ENCODE data around the gene GEN1.

The GEN1 gene

DNA sequence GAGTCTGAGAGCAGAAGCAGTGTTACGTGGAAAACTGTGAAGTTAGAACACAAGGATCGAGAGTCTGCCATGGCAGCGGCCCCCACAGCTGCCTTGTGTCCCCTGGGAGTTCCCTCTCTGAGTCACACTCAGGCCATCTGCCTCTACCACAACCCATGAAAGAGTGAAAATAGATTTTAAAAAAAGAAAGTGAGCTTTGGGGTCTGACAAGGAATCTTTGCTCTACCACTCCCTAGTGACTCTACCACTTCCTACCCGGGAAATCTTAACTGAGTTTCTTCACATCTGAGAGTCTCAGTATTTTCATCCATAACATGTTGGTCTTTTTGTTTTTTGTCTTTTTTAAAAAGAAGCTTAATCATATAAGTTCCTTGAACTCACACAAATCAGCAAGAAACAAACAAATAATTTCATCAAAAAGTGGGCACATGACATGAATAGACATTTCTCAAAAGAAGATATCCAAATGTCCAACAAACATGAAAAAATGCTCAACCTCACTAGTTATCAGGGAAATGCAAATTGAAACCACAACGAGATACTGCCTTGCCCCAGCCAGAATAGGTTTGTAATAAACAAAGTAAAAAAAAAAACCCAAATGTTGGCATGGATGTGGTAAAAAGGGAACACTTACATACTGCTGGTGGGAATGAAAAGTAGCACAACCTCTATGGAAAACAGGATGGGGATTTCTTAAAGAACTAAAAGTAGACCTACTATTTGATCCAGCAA is 60.0 kb downstream of the GEN1 start:
- H3K4me3 ChIP-seq (ENCODE audit: low read depth, low read length): no peak overlapping the region
- TF ChIP-seq, protein P1, sequence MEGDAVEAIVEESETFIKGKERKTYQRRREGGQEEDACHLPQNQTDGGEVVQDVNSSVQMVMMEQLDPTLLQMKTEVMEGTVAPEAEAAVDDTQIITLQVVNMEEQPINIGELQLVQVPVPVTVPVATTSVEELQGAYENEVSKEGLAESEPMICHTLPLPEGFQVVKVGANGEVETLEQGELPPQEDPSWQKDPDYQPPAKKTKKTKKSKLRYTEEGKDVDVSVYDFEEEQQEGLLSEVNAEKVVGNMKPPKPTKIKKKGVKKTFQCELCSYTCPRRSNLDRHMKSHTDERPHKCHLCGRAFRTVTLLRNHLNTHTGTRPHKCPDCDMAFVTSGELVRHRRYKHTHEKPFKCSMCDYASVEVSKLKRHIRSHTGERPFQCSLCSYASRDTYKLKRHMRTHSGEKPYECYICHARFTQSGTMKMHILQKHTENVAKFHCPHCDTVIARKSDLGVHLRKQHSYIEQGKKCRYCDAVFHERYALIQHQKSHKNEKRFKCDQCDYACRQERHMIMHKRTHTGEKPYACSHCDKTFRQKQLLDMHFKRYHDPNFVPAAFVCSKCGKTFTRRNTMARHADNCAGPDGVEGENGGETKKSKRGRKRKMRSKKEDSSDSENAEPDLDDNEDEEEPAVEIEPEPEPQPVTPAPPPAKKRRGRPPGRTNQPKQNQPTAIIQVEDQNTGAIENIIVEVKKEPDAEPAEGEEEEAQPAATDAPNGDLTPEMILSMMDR (IDR thresholded peaks at IDR 0.05; ENCODE audit: control insufficient read depth, extremely low read depth, insufficient read depth): no peak
- DNase-seq (ENCODE audit: low read depth): no peak

DNA sequence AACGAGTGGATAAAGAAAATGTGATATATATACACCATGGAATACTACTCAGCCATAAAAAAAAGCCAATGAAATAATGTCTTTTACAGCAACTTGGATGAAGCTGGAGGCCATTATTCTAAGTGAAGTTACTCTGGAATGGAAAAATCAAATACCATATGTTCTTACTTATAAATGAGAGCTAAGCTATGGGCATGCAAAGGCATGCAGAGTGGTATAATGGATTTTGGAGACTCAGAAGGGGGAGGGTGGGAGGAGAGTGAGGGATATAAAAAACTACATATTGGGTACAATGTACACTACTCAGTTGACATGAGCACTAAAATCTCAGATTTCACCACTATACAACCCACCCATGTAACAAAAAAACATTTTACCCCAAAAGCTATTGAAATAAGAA is 60.7 kb downstream of the GEN1 start:
- TF ChIP-seq, protein P1 (IDR thresholded peaks at IDR 0.05; ENCODE audit: control insufficient read depth, extremely low read depth, insufficient read depth): no peak
- no peak overlapping the region for H3K4me3 ChIP-seq (ENCODE audit: low read depth, low read length)
- no peak for DNase-seq (ENCODE audit: low read depth)

DNA sequence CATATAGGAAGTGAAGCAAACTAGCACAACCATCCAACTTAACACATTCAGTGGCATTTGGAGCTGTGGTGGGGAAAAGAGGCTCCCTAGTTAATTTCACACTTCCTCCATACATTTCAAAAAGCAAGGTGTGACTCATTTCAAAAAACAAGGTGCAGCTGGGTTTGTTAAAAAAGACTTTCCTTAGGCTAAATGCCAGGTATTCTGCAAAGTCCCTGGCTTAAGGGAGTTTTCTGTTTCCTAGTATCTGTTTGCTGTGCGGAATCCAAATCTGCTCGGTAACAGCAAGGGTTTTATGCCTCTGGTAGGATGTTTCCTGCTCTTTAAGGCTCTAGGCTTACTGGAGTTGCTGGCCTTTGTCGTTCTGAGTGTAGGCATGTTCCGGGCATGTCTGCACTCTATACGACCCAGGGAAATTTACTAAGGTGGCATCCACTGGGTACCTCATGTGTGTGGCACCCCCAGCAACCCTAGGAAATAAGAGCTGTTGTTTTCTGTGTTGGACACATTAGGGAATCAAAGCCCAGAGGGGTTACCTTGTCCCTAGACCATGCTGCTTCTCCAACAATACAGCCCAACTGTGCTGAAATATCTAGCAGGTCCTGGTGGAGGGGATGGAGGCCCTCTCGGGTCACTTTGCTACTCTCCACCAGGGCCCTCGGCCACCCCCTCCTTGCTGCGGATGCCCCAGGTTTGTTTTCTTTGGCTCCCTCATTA is 61.7 kb downstream of the GEN1 start:
- TF ChIP-seq, protein P1 (IDR thresholded peaks at IDR 0.05; ENCODE audit: control insufficient read depth, extremely low read depth, insufficient read depth): no peak
- no peak for DNase-seq (ENCODE audit: low read depth)
- H3K4me3 ChIP-seq (ENCODE audit: low read depth, low read length): no peak overlapping the region

DNA sequence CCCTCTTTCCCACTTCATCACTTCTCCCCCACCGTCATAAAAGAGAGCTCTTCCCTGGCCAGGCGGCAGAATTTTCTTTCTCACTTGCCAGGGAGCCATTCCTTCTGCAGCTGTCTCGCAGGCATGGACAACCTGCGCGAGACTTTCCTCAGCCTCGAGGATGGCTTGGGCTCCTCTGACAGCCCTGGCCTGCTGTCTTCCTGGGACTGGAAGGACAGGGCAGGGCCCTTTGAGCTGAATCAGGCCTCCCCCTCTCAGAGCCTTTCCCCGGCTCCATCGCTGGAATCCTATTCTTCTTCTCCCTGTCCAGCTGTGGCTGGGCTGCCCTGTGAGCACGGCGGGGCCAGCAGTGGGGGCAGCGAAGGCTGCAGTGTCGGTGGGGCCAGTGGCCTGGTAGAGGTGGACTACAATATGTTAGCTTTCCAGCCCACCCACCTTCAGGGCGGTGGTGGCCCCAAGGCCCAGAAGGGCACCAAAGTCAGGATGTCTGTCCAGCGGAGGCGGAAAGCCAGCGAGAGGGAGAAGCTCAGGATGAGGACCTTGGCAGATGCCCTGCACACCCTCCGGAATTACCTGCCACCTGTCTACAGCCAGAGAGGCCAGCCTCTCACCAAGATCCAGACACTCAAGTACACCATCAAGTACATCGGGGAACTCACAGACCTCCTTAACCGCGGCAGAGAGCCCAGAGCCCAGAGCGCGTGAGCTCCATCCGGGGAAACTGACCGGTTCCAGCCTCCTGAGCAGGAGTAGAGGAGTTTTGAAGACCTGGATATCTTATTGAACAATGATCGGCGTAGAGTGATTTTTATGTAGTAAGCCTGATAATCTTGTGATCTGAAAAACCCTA is 62.7 kb downstream of the GEN1 start, which contains the start of gene MSGN1:
MSGN1 (plus strand) TSS at position 65 of the 850 bp plus-strand sequence; CDS start at position 124, 59 bp downstream.
- DNase-seq (ENCODE audit: low read depth): no peak
- H3K4me3 ChIP-seq (ENCODE audit: low read depth, low read length): no peak within 1 kb of the TSS
- TF ChIP-seq, protein P1 (IDR thresholded peaks at IDR 0.05; ENCODE audit: control insufficient read depth, extremely low read depth, insufficient read depth): no peak

DNA sequence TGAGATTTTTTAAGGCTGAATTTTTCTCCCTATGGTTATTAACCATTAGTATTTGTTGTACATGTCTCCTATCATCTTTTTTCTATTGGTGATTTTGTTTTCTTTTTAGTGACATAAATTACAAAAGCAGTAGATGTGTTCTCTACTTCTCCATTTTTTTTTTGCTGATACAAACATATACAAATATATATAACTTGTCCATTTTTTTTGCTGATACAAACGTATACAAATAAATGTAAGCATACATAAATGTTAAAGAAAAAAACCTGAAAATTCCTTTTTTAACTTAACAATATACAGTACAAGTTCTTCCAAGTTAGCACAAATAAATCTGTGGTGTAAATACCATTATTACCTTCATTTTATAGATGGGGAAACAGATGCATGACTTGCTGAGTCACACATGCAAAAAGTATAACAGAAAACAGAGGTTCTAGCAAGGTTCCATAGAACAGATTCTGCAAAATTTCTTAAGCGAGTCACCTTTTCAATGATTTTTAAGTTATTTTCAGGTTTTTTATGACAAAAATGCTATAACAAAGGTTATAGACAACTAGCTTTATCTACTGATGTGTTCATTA is 64.4 kb downstream of the GEN1 start:
- TF ChIP-seq, protein P1 (IDR thresholded peaks at IDR 0.05; ENCODE audit: control insufficient read depth, extremely low read depth, insufficient read depth): no peak
- DNase-seq (ENCODE audit: low read depth): no peak
- H3K4me3 ChIP-seq (ENCODE audit: low read depth, low read length): no peak overlapping the region

DNA sequence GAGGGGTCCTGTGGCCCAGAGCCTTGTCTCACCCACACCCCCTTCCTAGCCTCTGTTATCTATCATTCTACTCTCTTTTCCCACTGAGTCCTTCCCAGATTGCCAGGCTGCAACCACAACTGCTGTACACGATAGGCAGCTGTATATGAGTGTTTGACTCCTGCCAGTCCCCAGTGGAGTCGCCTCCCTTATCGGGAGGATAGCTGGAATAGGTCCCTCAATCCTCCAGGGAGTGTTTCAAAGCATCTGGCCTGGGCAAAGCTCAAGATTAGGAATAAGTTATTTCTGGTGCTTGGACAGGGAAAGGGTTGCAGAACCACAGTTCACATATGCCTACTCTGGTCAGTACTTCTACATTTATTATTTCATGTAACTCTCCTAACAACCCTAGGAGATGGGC is 67.1 kb downstream of the GEN1 start:
- TF ChIP-seq, protein P1 (IDR thresholded peaks at IDR 0.05; ENCODE audit: control insufficient read depth, extremely low read depth, insufficient read depth): no peak
- no peak overlapping the region for H3K4me3 ChIP-seq (ENCODE audit: low read depth, low read length)
- no peak for DNase-seq (ENCODE audit: low read depth)

Data from LNCaP clone FGC (cell line).